Activated T-cell treated with anti-CD3 and anti-CD28 coated beads, Interleukin-2, amount 50 U/mL, for 24 hours (primary cell): ENCODE results near the gene TENT5A.
"Not testable (repeated sequence)": the region's sequence is repeated elsewhere in the genome, so short reads cannot be mapped to it uniquely, and the experiment has no call there.

Source experiments
- DNase-seq: peaks from one replicate; pipeline ENCODE4 v3.0.0-alpha.2; 2020
- H3K27ac Mint-ChIP-seq: 2 replicates; pipeline ENCODE4 v1.8.0; 2020; ENCODE audit warnings: mild to moderate bottlenecking, mixed read lengths
- H3K27me3 Mint-ChIP-seq: 2 replicates; pipeline ENCODE4 v1.8.0; 2020; ENCODE audit warnings: mixed read lengths
- H3K36me3 Mint-ChIP-seq: 2 replicates; pipeline ENCODE4 v1.8.0; 2020; ENCODE audit warnings: low read depth, mixed read lengths
- H3K4me1 Mint-ChIP-seq: 2 replicates; pipeline ENCODE4 v1.8.0; 2020; ENCODE audit warnings: low read depth, mixed read lengths
- H3K4me3 Mint-ChIP-seq: 2 replicates; pipeline ENCODE4 v1.8.0; 2020; ENCODE audit warnings: mild to moderate bottlenecking, moderate library complexity, mixed read lengths
- H3K9me3 Mint-ChIP-seq: 2 replicates; pipeline ENCODE4 v1.8.0; 2020; ENCODE audit warnings: mixed read lengths

The TENT5A gene

GRCh38 chr6:81750200-81750599 is 2.3 kb downstream of the TENT5A start:
- peaks cover 6% of the 10 kb centered on the region for H3K36me3 Mint-ChIP-seq
- no peaks in the 10 kb centered on the region for H3K9me3 Mint-ChIP-seq
- no peak overlapping the region for H3K27ac Mint-ChIP-seq
- H3K4me3 Mint-ChIP-seq: peak overlapping the region; percentile 86
- peaks cover 24% of the 10 kb centered on the region for H3K27me3 Mint-ChIP-seq
- H3K4me1 Mint-ChIP-seq: peaks cover 46% of the 10 kb centered on the region
- DNase-seq: no peak

GRCh38 chr6:81749707-81750106 is 2.8 kb downstream of the TENT5A start:
- H3K27ac Mint-ChIP-seq: no peak overlapping the region
- peaks cover 47% of the 10 kb centered on the region for H3K4me1 Mint-ChIP-seq
- H3K36me3 Mint-ChIP-seq: peaks cover 6% of the 10 kb centered on the region
- peaks cover 24% of the 10 kb centered on the region for H3K27me3 Mint-ChIP-seq
- H3K4me3 Mint-ChIP-seq: no peak overlapping the region
- DNase-seq: no peak
- no peaks in the 10 kb centered on the region for H3K9me3 Mint-ChIP-seq

GRCh38 chr6:81748994-81749393 is 3.5 kb downstream of the TENT5A start:
- peaks cover 47% of the 10 kb centered on the region for H3K4me1 Mint-ChIP-seq
- peaks cover 6% of the 10 kb centered on the region for H3K36me3 Mint-ChIP-seq
- DNase-seq: no peak
- H3K27me3 Mint-ChIP-seq: peaks cover 21% of the 10 kb centered on the region
- H3K4me3 Mint-ChIP-seq: no peak overlapping the region
- no peak overlapping the region for H3K27ac Mint-ChIP-seq
- H3K9me3 Mint-ChIP-seq: no peaks in the 10 kb centered on the region

GRCh38 chr6:81747327-81747726 is 5.2 kb downstream of the TENT5A start:
- peaks cover 18% of the 10 kb centered on the region for H3K27me3 Mint-ChIP-seq
- no peak overlapping the region for H3K27ac Mint-ChIP-seq
- H3K9me3 Mint-ChIP-seq: no peaks in the 10 kb centered on the region
- peaks cover 4% of the 10 kb centered on the region for H3K36me3 Mint-ChIP-seq
- no peak for DNase-seq
- no peak overlapping the region for H3K4me3 Mint-ChIP-seq
- H3K4me1 Mint-ChIP-seq: peaks cover 35% of the 10 kb centered on the region

- Mint-ChIP-seq H3K36me3 (no peaks in the 10 kb centered on the region), H3K27ac (no peak overlapping the region), H3K4me1 (peaks cover 9% of the 10 kb centered on the region), H3K27me3 (no peaks in the 10 kb centered on the region), H3K9me3 (no peaks in the 10 kb centered on the region), H3K4me3 (no peak overlapping the region)
- no peak for DNase-seq
These were observed 8.3 kb downstream of the TENT5A start for GRCh38 chr6:81744131-81744530.

GRCh38 chr6:81743649-81744048 is 8.8 kb downstream of the TENT5A start:
- Mint-ChIP-seq H3K4me3 (no peak overlapping the region), H3K27ac (no peak overlapping the region), H3K4me1 (peaks cover 5% of the 10 kb centered on the region), H3K36me3 (no peaks in the 10 kb centered on the region), H3K9me3 (no peaks in the 10 kb centered on the region), H3K27me3 (no peaks in the 10 kb centered on the region)
- no peak for DNase-seq

GRCh38 chr6:81741689-81742088 is 10.8 kb downstream of the TENT5A start:
- Mint-ChIP-seq H3K4me3 (no peak overlapping the region), H3K27ac (no peak overlapping the region), H3K27me3 (no peaks in the 10 kb centered on the region), H3K9me3 (no peaks in the 10 kb centered on the region), H3K4me1 (peaks cover 2% of the 10 kb centered on the region), H3K36me3 (no peaks in the 10 kb centered on the region)
- DNase-seq: no peak

GRCh38 chr6:81740591-81740990 is 11.9 kb downstream of the TENT5A start:
- not testable (repeated sequence) for H3K4me3 Mint-ChIP-seq, H3K36me3 Mint-ChIP-seq, DNase-seq, H3K27me3 Mint-ChIP-seq, H3K4me1 Mint-ChIP-seq, H3K9me3 Mint-ChIP-seq, H3K27ac Mint-ChIP-seq

- Mint-ChIP-seq H3K4me3 (no peak overlapping the region), H3K27me3 (no peaks in the 10 kb centered on the region), H3K4me1 (no peaks in the 10 kb centered on the region), H3K27ac (no peak overlapping the region), H3K9me3 (no peaks in the 10 kb centered on the region), H3K36me3 (no peaks in the 10 kb centered on the region)
- no peak for DNase-seq
These were observed 13.0 kb downstream of the TENT5A start for GRCh38 chr6:81739230-81740195.

- H3K27me3 Mint-ChIP-seq: no peaks in the 10 kb centered on the region
- no peaks in the 10 kb centered on the region for H3K9me3 Mint-ChIP-seq
- H3K36me3 Mint-ChIP-seq: no peaks in the 10 kb centered on the region
- no peak overlapping the region for H3K27ac Mint-ChIP-seq
- H3K4me1 Mint-ChIP-seq: no peaks in the 10 kb centered on the region
- DNase-seq: no peak
- no peak overlapping the region for H3K4me3 Mint-ChIP-seq
These were observed 16.1 kb downstream of the TENT5A start for GRCh38 chr6:81736428-81736827.

GRCh38 chr6:81735756-81736380 is 16.6 kb downstream of the TENT5A start:
- H3K4me3 Mint-ChIP-seq: no peak overlapping the region
- no peaks in the 10 kb centered on the region for H3K36me3 Mint-ChIP-seq
- no peak for DNase-seq
- H3K4me1 Mint-ChIP-seq: no peaks in the 10 kb centered on the region
- no peaks in the 10 kb centered on the region for H3K27me3 Mint-ChIP-seq
- no peaks in the 10 kb centered on the region for H3K9me3 Mint-ChIP-seq
- H3K27ac Mint-ChIP-seq: no peak overlapping the region

- Mint-ChIP-seq H3K9me3 (no peaks in the 10 kb centered on the region), H3K4me1 (no peaks in the 10 kb centered on the region), H3K4me3 (no peak overlapping the region), H3K27ac (no peak overlapping the region), H3K27me3 (no peaks in the 10 kb centered on the region), H3K36me3 (no peaks in the 10 kb centered on the region)
- no peak for DNase-seq
These were observed 17.9 kb downstream of the TENT5A start for GRCh38 chr6:81734500-81735150.

GRCh38 chr6:81734081-81734480 is 18.4 kb downstream of the TENT5A start:
- Mint-ChIP-seq H3K4me1 (no peaks in the 10 kb centered on the region), H3K27me3 (no peaks in the 10 kb centered on the region), H3K4me3 (no peak overlapping the region), H3K36me3 (no peaks in the 10 kb centered on the region), H3K9me3 (no peaks in the 10 kb centered on the region), H3K27ac (no peak overlapping the region)
- DNase-seq: no peak

GRCh38 chr6:81731814-81732213 is 20.7 kb downstream of the TENT5A start:
- H3K4me1 Mint-ChIP-seq: peaks cover 8% of the 10 kb centered on the region
- H3K27ac Mint-ChIP-seq: no peak overlapping the region
- H3K4me3 Mint-ChIP-seq: no peak overlapping the region
- DNase-seq: no peak
- no peaks in the 10 kb centered on the region for H3K9me3 Mint-ChIP-seq
- no peaks in the 10 kb centered on the region for H3K27me3 Mint-ChIP-seq
- no peaks in the 10 kb centered on the region for H3K36me3 Mint-ChIP-seq
